Measurements from ENCODE around the gene DROSHA.

Gene DROSHA

DNA sequence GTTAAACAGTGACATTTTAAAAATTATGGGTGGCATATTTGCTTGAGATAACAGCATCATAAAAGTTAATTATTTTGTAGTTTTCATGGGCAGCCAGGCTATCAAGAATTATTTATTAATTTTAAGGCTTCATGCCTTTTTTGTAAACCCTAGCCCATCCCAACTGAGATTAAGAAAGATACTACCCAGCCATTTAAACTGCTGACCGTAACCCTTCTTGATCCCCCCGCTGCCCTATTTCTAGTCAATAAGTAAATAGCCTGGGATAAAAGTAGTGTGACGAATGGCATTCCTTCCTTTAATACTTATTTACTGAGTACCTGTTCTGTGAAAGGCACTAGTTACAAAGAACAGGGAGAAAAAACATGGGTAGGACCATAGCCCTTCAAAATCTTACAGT, 88.3 kb downstream of the DROSHA start:
- Histone ChIP-seq H3K9me3 (replicated peaks in 1 of 11) (peaks cover 0 to 7% (median 4%) of the 10 kb centered on the region in 11 experiments; a peak in 5 of 22 replicates), H3K9ac (no peak overlapping the region), H3K27ac (no peak overlapping the region), H3K27me3 (no peaks in the 10 kb centered on the region), H3K4me1 (no peaks in the 10 kb centered on the region), H4K20me1 (no peaks in the 10 kb centered on the region), H3K4me3 (no peak overlapping the region), H3K4me2 (no peak overlapping the region), H3K36me3 (peaks cover 71 to 97% (median 89%) of the 10 kb centered on the region in 11 experiments)
- no peak for TF ChIP-seq Cebpa-rat (IDR thresholded peaks at IDR 0.05)

DNA sequence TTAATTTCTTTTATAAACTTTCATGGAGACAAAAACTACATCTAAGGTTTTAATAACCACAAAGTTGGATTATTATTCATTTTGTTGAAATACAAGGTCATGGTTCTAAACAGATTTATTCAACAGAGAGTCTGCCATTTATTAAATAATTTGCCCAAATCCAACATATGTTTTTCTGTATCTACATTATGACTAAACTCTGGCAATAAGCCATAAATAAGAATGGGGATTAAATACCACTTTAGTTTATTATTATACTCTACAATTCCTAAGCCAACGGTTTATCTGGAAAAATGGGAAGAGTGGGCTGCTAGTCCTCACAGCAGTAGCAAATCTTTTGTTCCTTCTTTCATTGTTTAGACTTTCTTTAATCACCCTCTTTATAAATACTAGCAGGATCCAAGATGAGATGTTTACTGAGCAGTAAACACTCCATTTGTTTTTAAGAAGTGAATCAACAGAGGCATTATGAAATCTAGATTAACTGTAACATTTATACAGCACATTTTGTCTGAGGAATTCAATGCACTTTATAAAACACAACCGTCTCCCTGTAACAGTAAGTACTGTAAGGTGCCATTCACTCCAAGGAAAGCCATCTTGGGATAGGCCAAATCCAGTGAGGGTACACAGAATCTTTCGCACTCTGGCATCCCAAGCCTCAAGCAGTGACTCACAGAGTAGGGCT, 89.7 kb downstream of the DROSHA start:
- TF ChIP-seq Cebpa-rat (IDR thresholded peaks at IDR 0.05), result no peak
- H3K36me3 ChIP-seq, result peaks cover 64 to 97% (median 88%) of the 10 kb centered on the region in 11 experiments

DNA sequence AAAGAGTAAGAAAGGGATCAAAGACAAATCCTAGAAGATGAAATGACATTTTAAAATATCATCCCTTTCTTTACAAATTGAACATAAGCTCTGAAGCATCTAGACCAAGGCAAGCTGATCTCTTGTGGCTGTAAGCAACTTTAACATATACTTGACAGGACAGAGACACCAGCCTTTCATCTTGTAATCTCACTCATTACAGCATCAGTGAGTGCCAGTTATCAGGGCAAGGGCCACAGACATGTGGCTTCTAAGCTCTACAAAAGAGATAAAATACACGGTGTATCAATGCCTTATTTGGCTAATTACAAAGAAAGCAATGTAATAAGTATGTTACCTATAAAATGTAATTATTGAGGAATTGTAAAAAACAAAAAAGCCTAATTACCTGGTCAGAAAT, 95.0 kb downstream of the DROSHA start:
- peaks cover 73 to 97% (median 87%) of the 10 kb centered on the region in 11 experiments for H3K36me3 ChIP-seq
- no peak overlapping the region for H3K4me2 ChIP-seq
- H3K9me3 ChIP-seq (replicated peaks in 1 of 11), result no peaks in the 10 kb centered on the region
- no peak overlapping the region for H3K4me3 ChIP-seq
- TF ChIP-seq Cebpa-rat (IDR thresholded peaks at IDR 0.05), result no peak
- no peaks in the 10 kb centered on the region for H3K4me1 ChIP-seq
- no peaks in the 10 kb centered on the region for H4K20me1 ChIP-seq
- H3K9ac ChIP-seq, result no peak overlapping the region
- no peak overlapping the region for H3K27ac ChIP-seq
- no peaks in the 10 kb centered on the region for H3K27me3 ChIP-seq

More for the DNA sequence above, 89.7 kb downstream of the DROSHA start:
- Histone ChIP-seq H3K4me1 (no peaks in the 10 kb centered on the region), H3K4me3 (no peak overlapping the region), H3K27me3 (no peaks in the 10 kb centered on the region), H3K9me3 (replicated peaks in 1 of 11) (peaks cover 0 to 6% (median 0%) of the 10 kb centered on the region in 11 experiments; a peak in 5 of 22 replicates), H3K4me2 (no peak overlapping the region), H3K9ac (no peak overlapping the region), H4K20me1 (no peaks in the 10 kb centered on the region), H3K27ac (no peak overlapping the region)

DNA sequence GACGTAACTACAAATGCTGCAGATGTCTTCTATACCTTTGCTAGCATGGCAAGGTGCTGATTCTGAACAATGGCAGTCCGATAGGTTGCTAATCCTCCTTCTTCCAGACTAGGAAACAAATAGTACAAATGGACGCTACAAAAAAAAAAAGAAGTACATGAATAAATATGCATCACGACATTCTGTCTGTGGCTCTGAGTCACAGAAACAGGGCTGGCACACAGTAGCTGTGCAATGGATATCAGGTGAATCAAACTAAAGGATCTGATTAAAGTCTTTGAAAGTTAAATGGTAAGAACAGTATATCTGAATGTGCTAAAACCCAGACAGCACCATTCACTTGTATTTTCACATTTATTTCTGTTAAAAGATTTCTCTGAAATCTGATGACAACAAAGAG, 96.2 kb downstream of the DROSHA start:
- H3K27me3 ChIP-seq, result no peaks in the 10 kb centered on the region
- H3K4me1 ChIP-seq, result no peaks in the 10 kb centered on the region
- no peak overlapping the region for H3K4me3 ChIP-seq
- H3K4me2 ChIP-seq, result no peak overlapping the region
- H4K20me1 ChIP-seq, result no peaks in the 10 kb centered on the region
- H3K9me3 ChIP-seq (replicated peaks in 1 of 11), result no peaks in the 10 kb centered on the region
- H3K27ac ChIP-seq, result no peak overlapping the region
- peaks cover 78 to 98% (median 89%) of the 10 kb centered on the region in 11 experiments for H3K36me3 ChIP-seq
- H3K9ac ChIP-seq, result no peak overlapping the region
- no peak for TF ChIP-seq Cebpa-rat (IDR thresholded peaks at IDR 0.05)

DNA sequence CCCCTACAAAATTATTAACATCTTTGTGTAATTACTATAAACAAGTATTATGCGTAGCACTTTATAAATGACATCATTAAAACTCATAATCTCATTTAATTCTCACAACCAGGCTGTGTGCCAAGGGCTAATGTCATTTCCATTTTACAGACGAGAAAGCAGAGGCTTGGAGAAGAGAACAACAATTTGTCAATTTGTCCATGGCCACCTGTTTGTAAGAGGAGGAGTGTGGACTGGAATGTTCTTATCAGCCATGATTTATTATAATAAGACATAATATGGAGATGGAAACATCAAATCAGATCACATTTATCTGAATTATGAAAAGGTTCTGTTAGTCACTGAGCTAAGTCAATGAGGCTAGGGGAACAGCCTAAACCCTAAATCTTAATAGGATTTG, 97.0 kb downstream of the DROSHA start:
- peaks cover 84 to 98% (median 91%) of the 10 kb centered on the region in 11 experiments for H3K36me3 ChIP-seq
- TF ChIP-seq Cebpa-rat (IDR thresholded peaks at IDR 0.05), result no peak
- H3K27ac ChIP-seq, result no peak overlapping the region
- H3K9ac ChIP-seq, result no peak overlapping the region
- no peaks in the 10 kb centered on the region for H3K4me1 ChIP-seq
- no peaks in the 10 kb centered on the region for H3K9me3 ChIP-seq (replicated peaks in 1 of 11)
- H3K4me3 ChIP-seq, result no peak overlapping the region
- no peaks in the 10 kb centered on the region for H4K20me1 ChIP-seq
- no peaks in the 10 kb centered on the region for H3K27me3 ChIP-seq
- H3K4me2 ChIP-seq, result no peak overlapping the region

DNA sequence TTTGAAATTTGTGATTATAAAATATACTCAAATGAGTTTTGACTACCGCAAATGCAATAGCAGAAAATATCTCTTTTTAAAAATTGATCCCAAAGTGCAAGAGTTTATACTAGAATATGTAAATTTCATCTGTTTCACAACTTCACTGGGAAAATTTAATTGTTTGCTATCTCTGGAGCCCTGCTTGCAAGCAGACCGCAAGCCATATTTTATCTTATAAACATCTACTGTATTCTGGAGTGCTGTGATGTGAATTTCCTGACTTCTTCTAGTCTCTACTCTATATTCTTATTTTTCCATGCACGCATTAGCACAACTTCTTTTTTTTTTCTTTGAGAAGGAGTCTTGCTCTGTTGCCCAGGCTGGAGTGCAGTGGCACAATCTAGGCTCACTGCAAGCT, 98.7 kb downstream of the DROSHA start:
- Histone ChIP-seq H3K9me3 (replicated peaks in 1 of 11) (no peaks in the 10 kb centered on the region), H3K9ac (no peak overlapping the region), H3K4me3 (no peak overlapping the region), H3K36me3 (peaks cover 78 to 98% (median 86%) of the 10 kb centered on the region in 11 experiments), H3K27me3 (no peaks in the 10 kb centered on the region), H3K4me1 (no peaks in the 10 kb centered on the region), H4K20me1 (no peaks in the 10 kb centered on the region), H3K27ac (no peak overlapping the region), H3K4me2 (no peak overlapping the region)
- TF ChIP-seq Cebpa-rat (IDR thresholded peaks at IDR 0.05), result no peak

DNA sequence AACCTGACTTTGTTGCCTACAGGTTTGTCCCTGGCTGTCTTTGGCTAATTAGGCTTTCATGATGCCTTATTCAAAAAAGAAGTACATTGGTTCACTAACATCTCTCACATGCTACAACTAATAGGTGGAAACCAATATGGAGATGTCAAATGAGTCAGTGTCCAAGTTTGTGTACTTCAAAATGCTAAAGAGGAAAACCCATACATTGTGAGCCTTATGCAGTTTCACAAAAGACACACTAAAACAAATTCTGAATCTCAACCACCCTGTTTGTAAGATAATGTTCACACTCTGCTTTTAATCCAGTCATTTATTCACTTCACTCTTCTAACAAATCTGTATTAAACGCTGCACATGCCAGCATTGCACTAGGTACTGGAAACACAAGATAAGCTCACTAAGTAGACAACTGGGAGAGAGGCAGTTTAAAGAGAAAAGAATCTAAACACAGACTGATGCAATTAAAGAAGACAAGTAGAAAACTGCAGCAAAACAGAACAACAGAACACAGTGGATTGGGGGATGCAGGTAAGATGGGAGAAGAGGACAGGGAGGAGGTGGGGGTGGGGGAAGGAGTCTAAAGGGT, 104.1 kb downstream of the DROSHA start:
- no peaks in the 10 kb centered on the region for H3K4me1 ChIP-seq
- no peak for TF ChIP-seq Cebpa-rat (IDR thresholded peaks at IDR 0.05)
- H3K9ac ChIP-seq, result no peak overlapping the region
- H3K4me2 ChIP-seq, result no peak overlapping the region
- no peaks in the 10 kb centered on the region for H3K9me3 ChIP-seq (replicated peaks in 1 of 11)
- no peaks in the 10 kb centered on the region for H4K20me1 ChIP-seq
- H3K36me3 ChIP-seq, result peaks cover 67 to 97% (median 83%) of the 10 kb centered on the region in 11 experiments
- no peaks in the 10 kb centered on the region for H3K27me3 ChIP-seq
- no peak overlapping the region for H3K4me3 ChIP-seq
- no peak overlapping the region for H3K27ac ChIP-seq

DNA sequence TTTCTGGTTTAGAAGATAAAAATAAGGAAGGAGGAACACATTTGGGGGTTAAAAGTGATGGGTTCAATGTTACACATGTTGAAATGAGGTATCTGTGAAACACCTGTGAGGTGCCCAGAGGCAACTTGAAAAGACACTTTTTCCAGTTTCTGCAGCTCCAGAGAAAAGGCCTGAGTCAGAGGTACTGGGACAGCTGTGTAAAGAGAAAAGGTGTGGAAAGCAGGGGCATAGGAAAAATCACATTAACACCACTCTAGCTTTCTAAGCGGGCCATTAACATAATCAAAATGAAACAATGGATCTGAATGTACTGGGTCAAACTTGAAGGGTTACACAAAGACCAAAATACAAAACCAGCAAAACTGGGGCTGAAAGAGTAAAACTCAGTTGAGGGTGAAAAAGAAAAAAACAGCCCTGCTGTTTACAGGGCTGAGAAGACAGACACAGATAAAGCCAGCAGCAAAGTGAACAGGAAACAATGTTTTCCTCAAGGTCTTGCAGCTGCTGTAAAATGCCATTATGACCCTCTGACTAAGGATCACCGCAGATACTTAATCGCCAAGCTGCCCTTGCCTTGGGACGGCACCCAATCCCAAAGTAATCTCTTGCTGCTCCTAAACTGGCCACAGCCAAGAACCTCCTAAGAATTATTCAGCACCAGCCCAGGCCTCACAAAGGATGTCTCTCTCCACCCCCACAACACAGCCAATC, 104.7 kb downstream of the DROSHA start:
- H3K36me3 ChIP-seq, result peaks cover 68 to 97% (median 83%) of the 10 kb centered on the region in 11 experiments

DNA sequence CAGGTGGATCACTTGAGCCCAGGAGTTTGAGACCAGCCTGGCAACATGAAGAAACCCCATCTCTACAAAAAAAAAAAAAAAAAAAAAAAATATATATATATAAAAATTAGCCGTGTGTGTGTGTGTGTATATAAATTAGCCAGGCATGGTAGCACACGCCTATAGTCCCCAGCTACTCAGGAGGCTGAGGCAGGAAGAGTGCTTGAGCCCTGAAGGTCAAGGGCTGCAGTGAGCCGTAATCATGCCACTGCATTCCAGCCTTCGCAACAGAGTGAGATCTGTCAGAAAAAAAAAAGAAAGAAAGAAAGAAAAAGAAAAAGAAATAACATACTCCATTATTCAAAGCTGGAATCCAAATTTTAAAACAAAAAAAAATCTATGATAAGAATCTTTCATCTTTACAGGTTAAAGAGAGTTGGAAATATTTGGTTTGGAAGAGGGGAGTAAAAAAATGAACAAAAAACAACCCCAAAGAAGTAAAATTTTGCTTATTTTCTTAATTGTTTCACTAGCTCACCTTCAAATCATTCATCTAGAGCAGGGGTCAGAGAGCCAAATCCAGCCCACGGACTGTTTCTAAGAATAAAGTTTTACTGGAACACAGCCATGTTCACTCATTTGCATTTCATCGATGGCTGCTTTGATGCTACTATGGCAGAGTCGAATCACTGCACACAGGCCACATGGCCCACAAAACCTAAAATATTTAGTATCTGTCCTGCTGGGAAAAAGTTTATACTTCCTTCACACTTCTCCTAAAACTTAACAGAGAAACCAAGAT, 109.9 kb downstream of the DROSHA start:
- H3K36me3 ChIP-seq, result peaks cover 77 to 96% (median 90%) of the 10 kb centered on the region in 11 experiments

More for the DNA sequence above, 104.7 kb downstream of the DROSHA start:
- H3K4me1 ChIP-seq, result no peaks in the 10 kb centered on the region; a peak in 1 of 20 replicates
- no peak overlapping the region for H3K9ac ChIP-seq
- H3K4me2 ChIP-seq, result no peak overlapping the region
- TF ChIP-seq Cebpa-rat (IDR thresholded peaks at IDR 0.05), result no peak
- H4K20me1 ChIP-seq, result no peaks in the 10 kb centered on the region
- H3K9me3 ChIP-seq (replicated peaks in 1 of 11), result no peaks in the 10 kb centered on the region
- H3K27me3 ChIP-seq, result no peaks in the 10 kb centered on the region
- H3K27ac ChIP-seq, result no peak overlapping the region
- H3K4me3 ChIP-seq, result no peak overlapping the region

More for the DNA sequence above, 109.9 kb downstream of the DROSHA start:
- no peaks in the 10 kb centered on the region for H3K9me3 ChIP-seq (replicated peaks in 1 of 11)
- H3K27me3 ChIP-seq, result no peaks in the 10 kb centered on the region
- TF ChIP-seq Cebpa-rat (IDR thresholded peaks at IDR 0.05), result no peak
- no peak overlapping the region for H3K27ac ChIP-seq
- no peak overlapping the region for H3K4me2 ChIP-seq
- H3K9ac ChIP-seq, result no peak overlapping the region
- H3K4me3 ChIP-seq, result no peak overlapping the region
- no peaks in the 10 kb centered on the region; a peak in 1 of 20 replicates for H3K4me1 ChIP-seq
- H4K20me1 ChIP-seq, result no peaks in the 10 kb centered on the region
